ENCODE data around the gene FKBP5.
"Not testable (repeated sequence)": the region's sequence is repeated elsewhere in the genome, so short reads cannot be mapped to it uniquely, and the experiment has no call there.

The FKBP5 gene

GRCh38 chr6:35688605-35689322 lies at the start of gene FKBP5:
Gene FKBP5, minus strand, starts transcription at chr6:35688915. Its CDS starts 46,091 bp downstream, at chr6:35642824.
- no peak for TF ChIP-seq CTCF (IDR thresholded peaks at IDR 0.05; ENCODE audit: low read depth, low read length)
- peak; percentile 90 for DNase-seq (ENCODE audit: low read depth, low spot score)
- H3K4me3 ChIP-seq (ENCODE audit: low read depth, low read length): peak within 1 kb of the TSS; percentile 73
- in situ Hi-C loops (cut with HindIII; ENCODE audit: low sequenced_read_pairs): no loop called here

GRCh38 chr6:35737413-35738211 lies 48.9 kb upstream of the FKBP5 start:
- TF ChIP-seq CTCF (IDR thresholded peaks at IDR 0.05; ENCODE audit: low read depth, low read length): peak; percentile 76
- H3K4me3 ChIP-seq (ENCODE audit: low read depth, low read length): no peak overlapping the region
- DNase-seq (ENCODE audit: low read depth, low spot score): peak; percentile 83
- in situ Hi-C loops (cut with HindIII; ENCODE audit: low sequenced_read_pairs): no loop called here

GRCh38 chr6:35736982-35737412 lies 48.3 kb upstream of the FKBP5 start, which contains the start of gene ARMC12:
Gene ARMC12, plus strand, starts transcription at chr6:35737032. Its CDS starts 77 bp downstream, at chr6:35737109.
- DNase-seq (ENCODE audit: low read depth, low spot score): no peak
- TF ChIP-seq CTCF (IDR thresholded peaks at IDR 0.05; ENCODE audit: low read depth, low read length): no peak
- no peak within 1 kb of the TSS for H3K4me3 ChIP-seq (ENCODE audit: low read depth, low read length)
- in situ Hi-C loops (cut with HindIII; ENCODE audit: low sequenced_read_pairs): no loop called here

- peak; percentile 96 for TF ChIP-seq CTCF (IDR thresholded peaks at IDR 0.05; ENCODE audit: low read depth, low read length)
- H3K4me3 ChIP-seq (ENCODE audit: low read depth, low read length): no peak overlapping the region
- peak; percentile 57 for DNase-seq (ENCODE audit: low read depth, low spot score)
- in situ Hi-C loops (cut with HindIII; ENCODE audit: low sequenced_read_pairs): no loop called here
Observed at GRCh38 chr6:35736253-35736894, 47.7 kb upstream of the FKBP5 start.

GRCh38 chr6:35735452-35735851 lies 46.7 kb upstream of the FKBP5 start:
- in situ Hi-C loops (cut with HindIII; ENCODE audit: low sequenced_read_pairs): no loop called here
- H3K4me3 ChIP-seq (ENCODE audit: low read depth, low read length): no peak overlapping the region
- no peak for DNase-seq (ENCODE audit: low read depth, low spot score)
- TF ChIP-seq CTCF (IDR thresholded peaks at IDR 0.05; ENCODE audit: low read depth, low read length): no peak

- DNase-seq (ENCODE audit: low read depth, low spot score); in situ Hi-C loops (cut with HindIII; ENCODE audit: low sequenced_read_pairs); H3K4me3 ChIP-seq (ENCODE audit: low read depth, low read length): not testable (repeated sequence)
Observed at GRCh38 chr6:35734319-35734718, 45.6 kb upstream of the FKBP5 start.

Data from astrocyte of the spinal cord (primary cell).